Stimulated activated memory B cell treated with anti-CD40 and anti-IgM and Interleukin-4, amounts not matched to agents 10 μg/mL and 1 μg/mL and 100 μg/mL, for 72 hours (primary cell): ENCODE data around the gene HIF1AN.

Source experiments
- ATAC-seq: fragments of 150-1000 bp; cut with Tn5 transposase; 2 replicates; pipeline ENCODE4 v1.10.0; 2021
- H3K27ac Mint-ChIP-seq: one replicate; pipeline ENCODE4 v1.8.0; 2022; ENCODE audit warnings: mild to moderate bottlenecking, mixed read lengths
- H3K27me3 Mint-ChIP-seq: one replicate; pipeline ENCODE4 v1.8.0; 2022; ENCODE audit warnings: mixed read lengths
- H3K36me3 Mint-ChIP-seq: one replicate; pipeline ENCODE4 v1.8.0; 2022; ENCODE audit warnings: mixed read lengths
- H3K4me1 Mint-ChIP-seq: one replicate; pipeline ENCODE4 v1.8.0; 2022; ENCODE audit warnings: mixed read lengths
- H3K4me3 Mint-ChIP-seq: one replicate; pipeline ENCODE4 v1.8.0; 2022; ENCODE audit warnings: mild to moderate bottlenecking, moderate library complexity, mixed read lengths
- H3K9me3 Mint-ChIP-seq: one replicate; pipeline ENCODE4 v1.8.0; 2022; ENCODE audit warnings: mixed read lengths

Gene HIF1AN

DNA sequence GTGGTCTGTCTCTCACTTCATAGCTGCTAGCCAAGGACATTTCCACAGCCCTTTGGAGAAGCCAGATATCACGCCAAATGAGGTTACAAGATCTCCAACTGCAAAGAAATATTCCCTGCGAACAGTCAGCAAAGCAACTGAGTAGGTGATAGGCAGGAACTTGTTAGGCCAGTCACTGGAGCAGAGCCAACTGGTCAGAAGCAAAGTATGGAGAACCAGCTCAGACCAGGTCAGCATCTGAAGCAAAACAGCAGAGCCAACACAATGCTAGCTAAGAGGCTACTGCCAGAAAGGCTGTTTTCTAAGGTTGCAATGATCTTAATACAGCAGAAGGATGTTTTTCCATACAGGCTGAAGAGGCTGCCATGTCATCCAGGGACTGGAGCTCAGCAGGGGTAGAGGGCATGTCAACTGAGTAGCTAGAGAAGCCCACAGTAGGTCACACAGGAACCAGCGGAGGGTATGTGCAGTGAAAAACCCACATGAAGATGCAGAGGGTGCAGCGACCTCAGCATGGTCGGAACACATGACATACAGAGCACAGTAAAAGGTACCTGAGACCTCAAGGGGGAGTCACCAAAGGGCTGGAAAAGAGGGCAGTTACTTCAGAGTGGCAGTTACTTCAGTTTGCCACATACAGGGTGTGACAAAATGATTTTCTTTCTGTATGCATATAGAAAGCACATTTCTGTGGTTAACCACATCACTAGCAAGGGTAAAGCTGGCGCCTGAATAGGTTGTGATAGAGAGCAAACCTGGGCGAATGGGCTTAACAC, 25.0 kb upstream of the HIF1AN start:
- Mint-ChIP-seq H3K9me3 (no peaks in the 10 kb centered on the region), H3K27me3 (no peaks in the 10 kb centered on the region), H3K4me1 (no peaks in the 10 kb centered on the region), H3K36me3 (peaks cover 54% of the 10 kb centered on the region), H3K4me3 (no peak overlapping the region), H3K27ac (no peak overlapping the region)
- ATAC-seq: peak; percentile 16

- no peak overlapping the region for H3K27ac Mint-ChIP-seq
- H3K36me3 Mint-ChIP-seq: peaks cover 42% of the 10 kb centered on the region
- H3K9me3 Mint-ChIP-seq: no peaks in the 10 kb centered on the region
- no peaks in the 10 kb centered on the region for H3K4me1 Mint-ChIP-seq
- ATAC-seq: no peak
- H3K27me3 Mint-ChIP-seq: no peaks in the 10 kb centered on the region
- H3K4me3 Mint-ChIP-seq: no peak overlapping the region
These were observed 20.1 kb upstream of the HIF1AN start for GRCh38 chr10:100515612-100516011.

GRCh38 chr10:100516847-100517246, 18.9 kb upstream of the HIF1AN start:
- H3K27me3 Mint-ChIP-seq: no peaks in the 10 kb centered on the region
- no peaks in the 10 kb centered on the region for H3K4me1 Mint-ChIP-seq
- no peak for ATAC-seq
- H3K4me3 Mint-ChIP-seq: no peak overlapping the region
- no peak overlapping the region for H3K27ac Mint-ChIP-seq
- H3K9me3 Mint-ChIP-seq: no peaks in the 10 kb centered on the region
- peaks cover 35% of the 10 kb centered on the region for H3K36me3 Mint-ChIP-seq

DNA sequence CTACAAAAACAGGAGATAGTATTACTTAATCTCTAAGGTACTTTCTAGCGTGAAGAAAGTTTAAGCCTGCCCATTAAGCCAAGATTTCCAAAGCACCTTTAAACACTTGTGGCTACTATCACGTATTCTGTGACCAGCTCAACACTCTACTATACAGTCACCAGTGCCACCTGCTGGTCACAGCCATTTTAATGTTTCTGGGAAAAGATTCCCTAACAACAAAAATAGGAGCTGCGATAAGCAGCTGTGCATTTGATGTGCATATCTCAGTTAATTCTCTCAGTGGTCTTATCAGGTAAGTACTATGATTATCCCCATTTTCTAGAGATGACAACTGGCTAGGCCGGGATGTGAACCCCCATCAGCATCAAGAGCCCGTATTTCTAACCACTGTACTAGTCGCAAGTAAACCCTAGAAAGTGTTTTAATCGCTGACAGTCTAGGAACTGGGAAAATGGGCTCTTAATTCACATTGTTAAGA, 16.9 kb upstream of the HIF1AN start:
- H3K27ac Mint-ChIP-seq: no peak overlapping the region
- H3K4me1 Mint-ChIP-seq: no peaks in the 10 kb centered on the region
- no peak overlapping the region for H3K4me3 Mint-ChIP-seq
- peaks cover 39% of the 10 kb centered on the region for H3K36me3 Mint-ChIP-seq
- no peak for ATAC-seq
- no peaks in the 10 kb centered on the region for H3K27me3 Mint-ChIP-seq
- no peaks in the 10 kb centered on the region for H3K9me3 Mint-ChIP-seq

- no peak for ATAC-seq
- no peak within 1 kb of the TSS for H3K4me3 Mint-ChIP-seq
- no peaks in the 10 kb centered on the region for H3K27me3 Mint-ChIP-seq
- H3K4me1 Mint-ChIP-seq: no peaks in the 10 kb centered on the region
- peaks cover 46% of the 10 kb centered on the region for H3K36me3 Mint-ChIP-seq
- H3K27ac Mint-ChIP-seq: no peak within 1 kb of the TSS
- no peaks in the 10 kb centered on the region for H3K9me3 Mint-ChIP-seq
These were observed 16.3 kb upstream of the HIF1AN start, which contains the start of gene SEC31B for GRCh38 chr10:100519311-100520051. SEC31B (minus strand) TSS chr10:100519861; CDS start chr10:100516952, 2,909 bp downstream.

- Mint-ChIP-seq H3K27ac (no peak overlapping the region), H3K36me3 (peaks cover 54% of the 10 kb centered on the region), H3K4me1 (no peaks in the 10 kb centered on the region), H3K27me3 (no peaks in the 10 kb centered on the region), H3K4me3 (no peak overlapping the region), H3K9me3 (no peaks in the 10 kb centered on the region)
- no peak for ATAC-seq
These were observed 14.9 kb upstream of the HIF1AN start for GRCh38 chr10:100520811-100521210.

DNA sequence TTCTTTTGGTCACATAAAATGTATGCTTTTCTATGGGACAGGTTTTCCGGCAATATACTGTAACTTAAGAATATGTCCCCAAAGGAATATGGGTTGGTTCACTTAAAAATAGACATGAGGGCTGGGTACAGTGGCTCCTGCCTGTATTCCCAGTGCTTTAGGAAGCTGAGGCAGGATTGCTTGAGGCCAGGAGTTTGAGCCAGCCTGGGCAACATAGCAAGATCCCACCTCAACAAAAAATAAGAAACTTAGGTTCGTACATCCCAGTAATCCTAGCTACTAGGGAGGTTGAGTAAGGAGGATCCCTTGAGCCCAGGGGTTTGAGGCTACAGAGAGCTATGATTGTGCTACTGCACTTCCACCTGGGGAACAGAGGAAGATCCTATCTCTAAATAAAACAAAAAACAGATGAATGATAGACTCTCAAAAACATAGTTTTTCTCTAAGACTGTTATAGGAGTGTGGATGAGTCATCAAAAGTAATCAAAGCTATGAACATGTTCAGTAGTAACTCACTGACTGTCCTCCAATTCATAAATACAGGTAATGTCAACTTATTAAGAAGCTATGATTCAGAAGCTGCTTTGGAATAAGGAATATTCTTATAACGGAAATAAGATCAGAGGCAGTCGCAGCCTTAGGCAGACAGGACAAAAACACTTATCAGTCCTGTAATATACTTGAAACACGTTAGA, 13.5 kb upstream of the HIF1AN start:
- Mint-ChIP-seq H3K36me3 (peaks cover 52% of the 10 kb centered on the region), H3K4me3 (no peak overlapping the region), H3K27me3 (no peaks in the 10 kb centered on the region), H3K4me1 (no peaks in the 10 kb centered on the region), H3K9me3 (no peaks in the 10 kb centered on the region), H3K27ac (no peak overlapping the region)
- no peak for ATAC-seq

DNA sequence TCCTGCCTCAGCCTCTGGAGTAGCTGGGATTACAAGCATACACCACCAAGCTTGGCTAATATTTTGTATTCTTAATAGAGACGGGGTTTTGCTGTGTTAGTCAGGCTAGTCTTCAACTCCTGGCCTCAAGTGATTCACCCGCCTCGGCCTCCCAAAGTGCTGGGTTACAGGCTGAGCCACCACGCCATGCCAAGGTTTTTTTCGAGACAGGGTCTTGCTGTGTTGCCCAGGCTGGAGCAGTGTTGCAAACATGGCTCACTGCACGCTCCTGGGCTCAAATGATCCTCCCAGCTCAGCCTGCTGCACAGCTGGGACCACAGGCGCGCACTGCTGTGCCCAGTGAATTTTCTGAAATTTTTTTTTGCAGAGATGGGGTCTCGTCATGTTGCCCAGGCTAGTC, 12.8 kb upstream of the HIF1AN start:
- peaks cover 45% of the 10 kb centered on the region for H3K36me3 Mint-ChIP-seq
- H3K27ac Mint-ChIP-seq: no peak overlapping the region
- no peaks in the 10 kb centered on the region for H3K27me3 Mint-ChIP-seq
- H3K4me3 Mint-ChIP-seq: no peak overlapping the region
- no peaks in the 10 kb centered on the region for H3K4me1 Mint-ChIP-seq
- H3K9me3 Mint-ChIP-seq: no peaks in the 10 kb centered on the region
- ATAC-seq: no peak

DNA sequence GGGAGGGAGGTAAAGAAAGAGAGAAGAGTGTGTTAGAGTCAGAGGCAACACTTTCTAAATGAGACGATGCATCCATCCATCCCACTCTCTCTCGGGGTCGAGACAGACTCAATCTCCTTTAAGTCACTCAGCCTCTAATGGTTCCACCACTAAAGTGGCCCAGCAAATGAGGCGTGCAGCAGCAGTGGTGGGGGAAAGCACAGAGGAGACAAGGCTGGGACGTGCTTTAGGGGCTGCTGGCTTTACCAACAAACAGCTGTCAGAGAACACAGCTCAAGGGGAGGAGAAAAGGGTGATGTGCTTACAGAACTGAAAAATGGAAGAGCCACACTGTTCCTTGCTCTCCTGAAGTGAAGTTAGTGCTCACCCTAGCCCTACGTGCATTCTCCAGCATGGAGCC, 11.5 kb upstream of the HIF1AN start:
- no peak for ATAC-seq
- Mint-ChIP-seq H3K27ac (no peak overlapping the region), H3K4me1 (peaks cover 7% of the 10 kb centered on the region), H3K36me3 (peaks cover 42% of the 10 kb centered on the region), H3K9me3 (no peaks in the 10 kb centered on the region), H3K4me3 (no peak overlapping the region), H3K27me3 (no peaks in the 10 kb centered on the region)

DNA sequence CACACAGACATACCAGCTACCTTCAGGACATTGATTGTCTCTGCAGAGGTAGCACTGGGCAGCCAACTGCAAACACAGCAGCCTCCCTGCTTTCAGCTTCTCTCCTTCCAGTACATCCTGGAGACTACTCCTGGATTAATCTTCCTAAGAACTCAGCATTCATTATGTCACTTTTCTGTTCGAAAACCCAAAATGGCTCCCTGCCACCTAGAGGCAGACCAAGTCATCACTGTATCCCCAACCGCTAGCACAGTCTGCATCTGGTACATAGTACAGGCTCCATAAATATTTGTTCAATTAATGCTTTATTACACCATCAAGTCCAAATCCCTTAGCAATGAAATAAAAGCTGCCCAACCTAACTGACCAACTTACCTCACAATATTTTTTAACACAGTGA, 11.1 kb upstream of the HIF1AN start:
- no peak for ATAC-seq
- Mint-ChIP-seq H3K9me3 (no peaks in the 10 kb centered on the region), H3K36me3 (peaks cover 42% of the 10 kb centered on the region), H3K4me1 (peaks cover 7% of the 10 kb centered on the region), H3K4me3 (no peak overlapping the region), H3K27me3 (no peaks in the 10 kb centered on the region), H3K27ac (no peak overlapping the region)

- Mint-ChIP-seq H3K4me1 (peaks cover 15% of the 10 kb centered on the region), H3K36me3 (peaks cover 37% of the 10 kb centered on the region)
- ATAC-seq: peak; percentile 46
These were observed 7.4 kb upstream of the HIF1AN start for GRCh38 chr10:100528123-100528886.

DNA sequence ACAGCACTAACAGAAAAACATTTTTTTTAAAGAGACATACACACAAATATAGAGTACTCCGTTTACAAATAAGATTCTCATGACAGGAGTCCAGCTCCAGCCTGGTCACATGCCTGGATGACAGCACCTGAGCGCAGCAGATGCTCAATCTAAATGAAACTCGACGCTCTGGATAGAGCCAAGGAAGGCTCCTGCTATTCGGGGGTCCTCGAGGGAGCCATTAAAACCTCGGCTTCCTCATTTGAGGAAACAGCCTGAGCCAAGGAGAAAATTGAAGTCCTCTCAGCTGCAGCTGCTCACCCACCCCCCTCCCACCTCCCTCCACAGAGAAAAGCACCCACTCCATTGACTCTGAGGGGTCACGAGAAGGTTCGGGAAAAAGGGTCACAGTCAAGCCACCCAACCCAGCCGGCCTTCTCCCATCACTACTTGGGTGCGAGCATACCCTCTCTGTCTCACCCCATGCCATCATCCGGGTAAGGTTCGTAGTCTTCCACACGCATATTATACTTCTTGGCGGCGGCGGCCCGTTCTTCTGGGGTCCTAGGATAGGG, 6.7 kb upstream of the HIF1AN start:
- Mint-ChIP-seq H3K9me3 (no peaks in the 10 kb centered on the region), H3K27ac (peak overlapping the region; percentile 94), H3K27me3 (no peaks in the 10 kb centered on the region), H3K4me3 (peak overlapping the region; percentile 98), H3K36me3 (peaks cover 30% of the 10 kb centered on the region), H3K4me1 (peaks cover 15% of the 10 kb centered on the region)
- no peak for ATAC-seq

More at GRCh38 chr10:100528123-100528886, 7.4 kb upstream of the HIF1AN start:
- no peaks in the 10 kb centered on the region for H3K27me3 Mint-ChIP-seq
- peak overlapping the region; percentile 98 for H3K4me3 Mint-ChIP-seq
- H3K9me3 Mint-ChIP-seq: no peaks in the 10 kb centered on the region
- peak overlapping the region; percentile 94 for H3K27ac Mint-ChIP-seq

DNA sequence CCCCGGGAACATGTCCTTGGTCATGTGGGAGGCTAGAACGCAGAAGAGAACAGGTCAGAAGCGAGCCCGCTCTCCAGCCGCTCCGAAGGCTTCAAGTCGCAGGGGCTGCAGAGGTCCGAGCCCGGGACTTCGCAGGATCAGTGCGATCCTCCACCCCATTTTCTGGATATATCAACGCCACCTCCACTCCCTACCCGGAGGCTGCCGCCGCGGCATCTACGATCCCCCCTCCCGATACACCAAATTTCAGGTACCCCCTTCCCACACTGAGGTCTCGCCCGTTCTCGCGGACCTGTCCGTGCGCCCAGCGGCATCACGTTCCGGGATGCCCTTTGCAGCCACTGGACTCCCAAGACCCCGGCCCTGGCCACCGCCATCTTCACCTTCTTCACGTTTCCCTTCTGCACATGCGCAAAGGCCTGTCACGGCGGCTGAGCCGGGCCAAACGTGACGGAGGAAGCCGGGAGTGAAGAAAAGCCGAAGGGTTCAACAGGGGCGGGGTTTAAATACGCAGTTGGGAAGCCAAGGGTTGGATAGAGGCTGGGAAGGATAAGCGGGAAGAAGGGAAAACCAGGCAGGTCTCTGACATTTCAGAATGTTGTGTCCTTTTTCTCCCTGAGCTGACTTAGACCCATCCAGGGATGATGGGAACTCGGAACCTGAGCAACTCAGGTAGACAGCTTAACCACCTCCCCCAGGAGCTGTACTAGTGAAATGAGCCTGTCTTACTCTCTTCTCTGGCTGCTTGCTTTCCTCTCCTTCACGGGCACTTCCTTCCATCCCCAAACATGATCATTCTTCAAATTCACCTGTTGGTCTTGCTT, 6.1 kb upstream of the HIF1AN start, which contains the start of gene NDUFB8:
Gene NDUFB8 (minus strand): TSS at position 397 of the 824 bp plus-strand sequence. CDS start 20 bp downstream, at position 377.
- H3K9me3 Mint-ChIP-seq: no peaks in the 10 kb centered on the region
- peak within 1 kb of the TSS; percentile 94 for H3K27ac Mint-ChIP-seq
- peak; percentile 88 for ATAC-seq
- H3K27me3 Mint-ChIP-seq: no peaks in the 10 kb centered on the region
- H3K36me3 Mint-ChIP-seq: peaks cover 23% of the 10 kb centered on the region
- H3K4me3 Mint-ChIP-seq: peak within 1 kb of the TSS; percentile 98
- H3K4me1 Mint-ChIP-seq: peaks cover 15% of the 10 kb centered on the region

DNA sequence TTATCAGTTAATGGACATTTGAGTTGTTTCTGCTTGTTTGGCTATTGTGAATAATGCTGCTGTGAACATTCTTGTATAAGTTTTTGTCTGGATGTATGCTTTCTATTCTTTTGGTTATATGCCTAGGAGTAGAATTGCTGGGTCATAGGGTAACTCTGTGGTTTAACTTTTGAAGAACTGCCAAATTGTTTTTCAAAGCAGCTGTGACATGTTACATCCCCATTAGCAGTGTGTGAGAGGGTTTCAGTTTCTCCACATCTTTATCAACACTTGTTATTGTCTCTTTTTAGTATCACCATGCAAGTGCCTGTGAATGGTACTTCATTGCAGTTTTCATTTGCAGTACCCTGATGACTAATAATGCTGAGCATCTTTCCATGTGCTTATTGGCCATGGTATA, 4.0 kb upstream of the HIF1AN start:
- no peaks in the 10 kb centered on the region for H3K9me3 Mint-ChIP-seq
- no peak overlapping the region for H3K27ac Mint-ChIP-seq
- H3K4me3 Mint-ChIP-seq: no peak overlapping the region
- H3K27me3 Mint-ChIP-seq: no peaks in the 10 kb centered on the region
- H3K4me1 Mint-ChIP-seq: peaks cover 15% of the 10 kb centered on the region
- no peak for ATAC-seq
- peaks cover 2% of the 10 kb centered on the region for H3K36me3 Mint-ChIP-seq
